Measurements from ENCODE around the gene ICAM4. TPM values are rescaled to one million over a fixed set of nuclear protein-coding genes. Genes with fewer than 3 reads are reported as not detected.

Gene ICAM4, protein sequence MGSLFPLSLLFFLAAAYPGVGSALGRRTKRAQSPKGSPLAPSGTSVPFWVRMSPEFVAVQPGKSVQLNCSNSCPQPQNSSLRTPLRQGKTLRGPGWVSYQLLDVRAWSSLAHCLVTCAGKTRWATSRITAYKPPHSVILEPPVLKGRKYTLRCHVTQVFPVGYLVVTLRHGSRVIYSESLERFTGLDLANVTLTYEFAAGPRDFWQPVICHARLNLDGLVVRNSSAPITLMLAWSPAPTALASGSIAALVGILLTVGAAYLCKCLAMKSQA
- 0.13 and 0.32 TPM in 2 replicates for total RNA-seq

DNA sequence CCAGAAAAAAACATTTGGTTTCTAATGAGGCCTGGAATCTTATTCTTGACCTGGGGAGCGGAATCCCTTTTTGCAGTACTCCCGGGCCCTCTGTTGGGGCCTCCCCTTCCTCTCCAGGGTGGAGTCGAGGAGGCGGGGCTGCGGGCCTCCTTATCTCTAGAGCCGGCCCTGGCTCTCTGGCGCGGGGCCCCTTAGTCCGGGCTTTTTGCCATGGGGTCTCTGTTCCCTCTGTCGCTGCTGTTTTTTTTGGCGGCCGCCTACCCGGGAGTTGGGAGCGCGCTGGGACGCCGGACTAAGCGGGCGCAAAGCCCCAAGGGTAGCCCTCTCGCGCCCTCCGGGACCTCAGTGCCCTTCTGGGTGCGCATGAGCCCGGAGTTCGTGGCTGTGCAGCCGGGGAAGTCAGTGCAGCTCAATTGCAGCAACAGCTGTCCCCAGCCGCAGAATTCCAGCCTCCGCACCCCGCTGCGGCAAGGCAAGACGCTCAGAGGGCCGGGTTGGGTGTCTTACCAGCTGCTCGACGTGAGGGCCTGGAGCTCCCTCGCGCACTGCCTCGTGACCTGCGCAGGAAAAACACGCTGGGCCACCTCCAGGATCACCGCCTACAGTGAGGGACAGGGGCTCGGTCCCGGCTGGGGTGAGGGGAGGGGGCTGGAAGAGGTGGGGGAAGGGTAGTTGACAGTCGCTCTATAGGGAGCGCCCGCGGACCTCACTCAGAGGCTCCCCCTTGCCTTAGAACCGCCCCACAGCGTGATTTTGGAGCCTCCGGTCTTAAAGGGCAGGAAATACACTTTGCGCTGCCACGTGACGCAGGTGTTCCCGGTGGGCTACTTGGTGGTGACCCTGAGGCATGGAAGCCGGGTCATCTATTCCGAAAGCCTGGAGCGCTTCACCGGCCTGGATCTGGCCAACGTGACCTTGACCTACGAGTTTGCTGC lies at the start of gene ICAM4:
Gene ICAM4 (plus strand): TSS at position 153 of the 935 bp plus-strand sequence. CDS start 58 bp downstream, at position 211.

DNA sequence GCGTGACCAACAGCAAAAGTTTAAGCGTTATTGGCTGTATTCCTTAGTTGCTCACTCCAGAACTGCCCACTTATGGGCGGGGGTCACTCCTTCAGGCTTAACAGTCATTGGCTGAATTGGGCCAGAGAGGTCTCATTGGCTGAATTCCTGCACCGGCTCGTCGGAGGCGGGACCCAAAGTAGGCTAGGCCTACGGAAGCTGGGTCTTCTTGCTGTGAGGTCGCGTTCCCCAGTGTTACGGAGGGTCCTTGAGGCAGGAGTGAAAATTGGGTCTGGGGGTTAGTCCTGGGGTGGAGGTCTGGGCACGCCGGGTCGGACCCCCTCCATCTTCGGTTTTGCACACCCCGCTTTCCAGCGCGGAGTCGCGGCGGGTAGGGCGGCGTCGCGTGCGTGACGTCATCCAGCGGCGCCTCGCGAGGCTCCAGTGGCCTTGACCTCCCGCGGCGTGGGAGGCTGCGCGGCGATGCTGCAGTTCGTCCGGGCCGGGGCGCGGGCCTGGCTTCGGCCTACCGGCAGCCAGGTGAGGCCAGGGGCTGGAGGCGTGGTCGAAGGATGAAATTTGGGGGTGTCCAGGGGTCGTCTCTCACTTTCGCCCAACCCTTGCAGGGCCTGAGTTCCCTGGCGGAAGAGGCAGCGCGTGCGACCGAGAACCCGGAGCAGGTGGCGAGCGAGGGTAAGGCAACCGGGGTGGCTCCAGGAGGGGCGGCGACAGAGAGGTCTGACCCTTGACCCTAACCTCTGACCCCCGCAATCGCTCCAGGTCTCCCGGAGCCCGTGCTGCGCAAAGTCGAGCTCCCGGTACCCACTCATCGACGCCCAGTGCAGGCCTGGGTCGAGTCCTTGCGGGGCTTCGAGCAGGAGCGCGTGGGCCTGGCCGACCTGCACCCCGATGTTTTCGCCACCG lies 34.7 kb upstream of the ICAM4 start, which contains the start of gene MRPL4:
Gene MRPL4 (plus strand): TSS at position 423 of the 903 bp plus-strand sequence. CDS start 40 bp downstream, at position 463.

DNA sequence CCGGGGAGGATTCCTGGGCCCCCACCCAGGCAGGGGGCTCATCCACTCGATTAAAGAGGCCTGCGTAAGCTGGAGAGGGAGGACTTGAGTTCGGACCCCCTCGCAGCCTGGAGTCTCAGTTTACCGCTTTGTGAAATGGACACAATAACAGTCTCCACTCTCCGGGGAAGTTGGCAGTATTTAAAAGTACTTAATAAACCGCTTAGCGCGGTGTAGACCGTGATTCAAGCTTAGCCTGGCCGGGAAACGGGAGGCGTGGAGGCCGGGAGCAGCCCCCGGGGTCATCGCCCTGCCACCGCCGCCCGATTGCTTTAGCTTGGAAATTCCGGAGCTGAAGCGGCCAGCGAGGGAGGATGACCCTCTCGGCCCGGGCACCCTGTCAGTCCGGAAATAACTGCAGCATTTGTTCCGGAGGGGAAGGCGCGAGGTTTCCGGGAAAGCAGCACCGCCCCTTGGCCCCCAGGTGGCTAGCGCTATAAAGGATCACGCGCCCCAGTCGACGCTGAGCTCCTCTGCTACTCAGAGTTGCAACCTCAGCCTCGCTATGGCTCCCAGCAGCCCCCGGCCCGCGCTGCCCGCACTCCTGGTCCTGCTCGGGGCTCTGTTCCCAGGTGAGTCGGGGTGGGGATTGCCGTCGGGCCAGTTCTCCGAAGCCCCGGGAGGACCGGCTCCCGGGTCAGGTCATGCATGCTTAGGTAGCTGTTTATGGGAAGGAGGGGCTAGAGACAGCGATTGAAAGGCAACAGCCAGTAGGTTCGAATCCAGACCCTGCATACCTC lies 15.9 kb upstream of the ICAM4 start, which contains the start of gene ICAM1:
Gene ICAM1 (plus strand): TSS at position 505 of the 779 bp plus-strand sequence. CDS start 40 bp downstream, at position 545.

DNA sequence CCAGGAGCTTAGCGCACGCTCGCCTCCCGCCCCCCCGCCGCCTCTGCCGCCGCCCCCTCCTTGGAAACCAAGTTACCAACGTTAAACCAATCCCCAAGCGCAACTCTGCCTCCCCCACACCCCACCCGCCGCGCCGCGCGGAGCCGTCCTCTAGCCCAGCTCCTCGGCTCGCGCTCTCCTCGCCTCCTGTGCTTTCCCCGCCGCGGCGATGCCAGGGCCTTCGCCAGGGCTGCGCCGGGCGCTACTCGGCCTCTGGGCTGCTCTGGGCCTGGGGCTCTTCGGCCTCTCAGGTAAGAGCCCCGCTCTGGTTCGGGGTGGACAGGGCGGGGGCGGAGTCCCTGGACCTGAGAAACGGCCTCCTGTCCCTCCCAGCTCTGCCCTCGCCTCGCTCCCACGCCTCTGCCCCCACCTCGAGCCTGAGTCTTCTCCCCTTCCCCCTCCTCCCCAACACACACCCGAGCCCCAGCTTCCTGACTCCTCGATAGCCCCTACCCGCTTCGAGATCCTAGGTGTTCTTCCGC lies 3.1 kb downstream of the ICAM4 start, which contains the start of gene ICAM5:
Gene ICAM5 (plus strand): TSS at position 117 of the 521 bp plus-strand sequence. CDS start 92 bp downstream, at position 209.

DNA sequence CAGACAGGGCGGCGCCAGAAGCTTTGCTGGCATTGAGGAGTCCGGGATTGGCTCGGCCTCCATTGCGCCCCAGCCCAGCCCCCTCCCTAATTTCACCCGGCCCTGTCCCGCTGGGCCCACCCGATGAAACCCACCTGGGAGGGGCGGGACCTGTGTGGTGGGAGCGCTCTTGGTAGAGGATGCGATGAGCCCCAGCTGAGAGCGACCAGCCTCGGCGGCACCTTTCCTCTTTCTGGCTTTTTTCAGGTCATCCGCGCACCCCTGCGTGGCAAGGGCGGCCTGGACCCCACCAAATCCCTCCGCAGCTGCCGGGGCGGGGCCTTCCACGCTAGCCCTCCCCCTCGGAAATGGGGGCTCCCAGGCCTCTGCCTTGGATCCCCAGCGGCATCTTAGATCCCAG lies 22.7 kb downstream of the ICAM4 start, which contains the start of gene ZGLP1:
Gene ZGLP1 (minus strand): TSS at position 393 of the 400 bp plus-strand sequence.

DNA sequence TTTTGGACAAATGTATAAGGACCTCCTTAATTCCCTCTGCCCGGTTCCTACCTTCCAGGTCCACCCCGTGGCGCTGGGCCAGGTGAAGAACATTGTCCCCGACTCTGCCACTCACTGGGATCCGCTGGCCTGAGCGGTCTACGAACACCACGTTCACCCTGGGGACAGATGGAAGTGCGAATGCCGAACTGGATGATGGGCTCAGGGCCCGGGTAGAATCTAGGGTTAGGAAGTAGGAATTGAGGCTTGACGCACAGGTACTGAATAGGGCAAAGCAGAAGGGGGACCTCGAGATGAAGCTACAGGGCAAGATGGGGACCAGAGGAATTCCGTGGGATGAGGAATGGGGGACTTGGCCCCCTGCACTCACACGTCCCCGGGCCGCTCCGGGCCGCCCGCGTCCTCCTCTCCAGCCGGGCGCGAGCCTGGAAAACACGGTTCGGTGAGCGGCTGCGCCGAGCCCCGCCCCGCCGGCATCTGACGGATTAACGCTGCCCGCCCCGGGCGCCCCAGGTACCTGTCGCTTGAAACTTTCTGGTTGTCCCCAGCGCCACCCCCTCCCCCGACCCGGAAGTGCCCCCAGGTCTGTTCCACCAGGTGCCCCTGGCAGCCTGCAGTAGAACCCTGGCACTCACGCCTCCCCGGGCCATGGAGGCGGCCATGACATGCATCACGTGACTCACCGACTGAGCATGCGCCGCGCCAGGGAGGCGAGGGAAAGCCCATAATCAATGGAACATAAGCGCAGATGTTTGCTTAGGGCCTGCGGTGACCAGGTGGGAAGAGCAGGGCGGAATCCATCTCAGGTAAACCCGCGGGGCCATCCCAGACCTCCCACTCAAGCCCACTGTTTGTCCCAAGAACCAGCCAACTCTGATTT lies 28.8 kb downstream of the ICAM4 start, which contains the start of gene FDX2:
Gene FDX2 (minus strand): TSS at position 681 of the 880 bp plus-strand sequence. CDS start 19 bp downstream, at position 662.

DNA sequence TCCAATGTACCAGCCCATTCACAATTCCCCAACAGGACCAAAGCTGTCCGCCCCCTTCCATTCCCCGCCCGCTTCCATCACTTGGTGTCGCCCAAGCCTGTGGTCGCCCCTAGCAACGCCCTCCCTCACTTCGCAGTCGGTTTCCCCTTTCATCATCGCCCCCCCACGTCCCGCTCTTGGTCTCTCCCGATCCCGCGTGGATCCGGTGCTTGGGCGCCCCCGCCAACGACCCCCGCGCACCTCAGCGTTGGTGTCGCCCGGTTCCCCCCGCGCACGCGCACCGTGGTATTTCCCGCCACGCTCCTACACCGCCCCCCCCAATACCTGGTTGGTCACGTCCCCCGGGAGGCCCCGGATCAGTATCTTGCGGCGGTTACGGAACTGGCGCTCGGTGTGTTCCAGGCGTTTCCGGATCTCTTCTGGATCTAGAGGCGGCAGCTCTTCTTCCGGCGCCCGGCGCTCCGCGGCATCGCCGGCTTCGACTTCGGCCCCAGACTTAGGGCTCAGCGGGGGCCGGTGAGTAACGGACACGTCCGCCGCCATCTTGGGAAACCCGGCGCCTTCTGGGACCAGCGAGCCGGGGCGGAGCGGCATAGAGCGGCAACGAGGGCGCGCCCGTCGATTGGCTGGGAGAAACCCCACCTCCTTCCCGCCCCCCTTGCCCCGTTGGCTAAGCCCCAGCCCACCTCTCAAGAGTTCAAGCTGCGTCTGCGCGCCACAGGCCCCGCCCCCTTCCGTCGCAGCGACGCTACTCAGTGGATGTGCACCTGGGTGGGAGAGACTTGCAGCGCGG lies 46.4 kb downstream of the ICAM4 start, which contains the start of gene RAVER1:
Gene RAVER1 (minus strand): TSS at position 565 of the 793 bp plus-strand sequence. CDS start 22 bp downstream, at position 543.

Small RNAs within 50 kb of the gene (small RNA-seq; reads per million reads assigned to genes)
- gene AC011511.1 = not detected
- not detected for gene AC011511.4

Other genes starting within 250 kb of the ICAM4 start
- 22.0 and 24.5 TPM in 2 replicates for gene SHFL, start 200.6 kb upstream of the ICAM4 start, total RNA-seq
- gene ANGPTL6, start 184.3 kb upstream of the ICAM4 start, total RNA-seq = 0.11 and 0.39 TPM in 2 replicates
- 18.2 and 24.6 TPM in 2 replicates for gene PPAN, start 180.6 kb upstream of the ICAM4 start, total RNA-seq
- 1.0 and 1.4 TPM in 2 replicates for gene P2RY11, start 175.3 kb upstream of the ICAM4 start, total RNA-seq
- gene EIF3G, start 167.1 kb upstream of the ICAM4 start, total RNA-seq = 162 and 231 TPM in 2 replicates
- 43.0 and 48.3 TPM in 2 replicates for gene DNMT1, start 92.0 kb upstream of the ICAM4 start, total RNA-seq
- 15.5 and 17.2 TPM in 2 replicates for gene S1PR2, start 55.6 kb upstream of the ICAM4 start, total RNA-seq
- gene MRPL4, start 34.7 kb upstream of the ICAM4 start, total RNA-seq = 25.6 and 30.3 TPM in 2 replicates
- gene ICAM1, start 15.8 kb upstream of the ICAM4 start, total RNA-seq = 33.3 and 41.0 TPM in 2 replicates
- under 0.01 and 0.13 TPM in 2 replicates for gene ICAM5, start 3.0 kb downstream of the ICAM4 start, total RNA-seq
- 0.13 and 0.32 TPM in 2 replicates for gene ZGLP1, start 22.9 kb downstream of the ICAM4 start, total RNA-seq
- 18.4 and 19.8 TPM in 2 replicates for gene FDX2, start 29.1 kb downstream of the ICAM4 start, total RNA-seq
- gene RAVER1, start 46.6 kb downstream of the ICAM4 start, total RNA-seq = 7.6 and 10.8 TPM in 2 replicates
- 5.1 and 5.4 TPM in 2 replicates for gene ICAM3, start 52.7 kb downstream of the ICAM4 start, total RNA-seq
- gene TYK2, start 93.6 kb downstream of the ICAM4 start, total RNA-seq = 41.3 and 46.0 TPM in 2 replicates
- gene CDC37, start 116.6 kb downstream of the ICAM4 start, total RNA-seq = 122 and 138 TPM in 2 replicates
- 5.3 and 6.8 TPM in 2 replicates for gene PDE4A, start 133.6 kb downstream of the ICAM4 start, total RNA-seq
- gene KEAP1, start 216.4 kb downstream of the ICAM4 start, total RNA-seq = 51.2 and 55.7 TPM in 2 replicates
- gene S1PR5, start 230.5 kb downstream of the ICAM4 start, total RNA-seq = under 0.01 and 0.13 TPM in 2 replicates

Data from articular chondrocyte of knee joint (primary cell).